Stimulated activated CD4-positive, alpha-beta T cell treated with anti-CD3 and anti-CD28 coated beads, Interleukin-2, amount 100 ng/mL, for 4 hours (primary cell): ENCODE results near the gene ARFRP1.

Experiments
- DNase-seq: peaks from one replicate; pipeline ENCODE4 v3.0.0-alpha.2; 2020; ENCODE audit warnings: low read depth

ARFRP1 gene

GRCh38 chr20:63743210-63743970 lies 35.6 kb upstream of the ARFRP1 start:
- DNase-seq = no peak

- DNase-seq = no peak
These were observed 34.7 kb upstream of the ARFRP1 start for GRCh38 chr20:63742381-63743024.

GRCh38 chr20:63741676-63742380 lies 34.1 kb upstream of the ARFRP1 start:
- DNase-seq = no peak

GRCh38 chr20:63741354-63741675 lies 33.5 kb upstream of the ARFRP1 start:
- no peak for DNase-seq

- no peak for DNase-seq
These were observed 33.0 kb upstream of the ARFRP1 start for GRCh38 chr20:63740627-63741353.

GRCh38 chr20:63740070-63740626 lies 32.4 kb upstream of the ARFRP1 start:
- DNase-seq = no peak

- peak; percentile 47 for DNase-seq
These were observed 31.6 kb upstream of the ARFRP1 start, which contains the start of gene SLC2A4RG for GRCh38 chr20:63739130-63740069. Gene SLC2A4RG, plus strand, starts transcription at chr20:63739776. Its CDS starts 137 bp downstream, at chr20:63739913.

GRCh38 chr20:63738687-63739129 lies 30.9 kb upstream of the ARFRP1 start:
- no peak for DNase-seq

GRCh38 chr20:63737945-63738686 lies 30.3 kb upstream of the ARFRP1 start:
- DNase-seq = no peak

GRCh38 chr20:63737695-63737944 lies 29.8 kb upstream of the ARFRP1 start:
- DNase-seq = no peak

- no peak for DNase-seq
These were observed 29.3 kb upstream of the ARFRP1 start for GRCh38 chr20:63736893-63737694.

GRCh38 chr20:63735859-63736718 lies 28.3 kb upstream of the ARFRP1 start, which contains the start of gene LIME1:
Gene LIME1, plus strand, starts transcription at chr20:63736664. Its CDS starts 886 bp downstream, at chr20:63737550.
- peak; percentile 64 for DNase-seq

GRCh38 chr20:63734946-63735858 lies 27.4 kb upstream of the ARFRP1 start:
- DNase-seq = no peak

- DNase-seq = no peak
These were observed 26.6 kb upstream of the ARFRP1 start for GRCh38 chr20:63734111-63734945.

GRCh38 chr20:63733579-63734081 lies 25.9 kb upstream of the ARFRP1 start:
- DNase-seq = no peak

GRCh38 chr20:63733117-63733516 lies 25.3 kb upstream of the ARFRP1 start:
- DNase-seq = no peak
